Islet of Langerhans (tissue), 1 donor: ENCODE results near the gene SZT2.

Experiments
- FAIRE-seq: peaks from one replicate; lab custom pipeline; 2011; peaks lifted over from hg19 to GRCh38; lab: Jason Lieb, UNC

The SZT2 gene

GRCh38 chr1:43423672-43424550, 34.2 kb downstream of the SZT2 start:
- FAIRE-seq, result no peak

DNA sequence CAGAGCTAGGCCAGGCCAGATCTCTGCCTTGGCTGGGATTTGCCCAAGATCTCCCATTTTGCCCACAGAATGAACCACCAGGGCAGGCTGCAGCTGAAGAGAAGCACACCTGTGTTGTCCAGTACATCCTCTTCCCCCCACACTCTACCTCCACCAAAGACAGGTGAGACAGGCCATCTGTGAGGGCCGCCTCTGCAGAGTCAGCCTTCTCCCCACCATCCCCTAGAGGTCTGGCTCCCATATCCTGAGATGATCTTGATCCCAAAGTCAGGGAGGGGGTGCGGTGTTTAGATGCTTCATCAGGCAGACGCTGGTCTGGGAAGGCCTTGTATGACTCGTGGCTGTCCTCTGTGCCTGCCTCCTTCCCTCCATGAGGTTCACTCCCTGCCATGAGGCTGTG, 35.3 kb downstream of the SZT2 start:
- no peak for FAIRE-seq

DNA sequence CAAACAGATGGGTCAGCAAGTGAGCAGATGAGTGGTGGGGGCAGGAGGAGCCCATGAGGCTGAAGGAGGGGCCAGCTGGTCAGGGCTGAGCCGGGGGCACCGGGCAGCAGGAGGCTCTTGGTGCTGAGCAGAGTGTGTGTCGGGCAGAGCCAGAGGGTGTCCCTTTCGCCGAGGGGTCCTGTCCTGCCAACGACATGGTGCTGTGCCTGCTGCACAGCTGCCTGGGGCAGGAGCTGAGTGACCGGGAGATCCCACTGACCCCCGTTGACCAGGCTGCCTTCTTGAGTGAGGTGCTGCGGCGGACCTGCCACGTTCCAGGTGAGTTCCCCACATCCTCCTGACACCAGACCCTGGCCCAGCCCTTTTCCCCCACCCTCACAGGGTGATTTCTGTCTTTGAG, 36.5 kb downstream of the SZT2 start:
- no peak for FAIRE-seq

DNA sequence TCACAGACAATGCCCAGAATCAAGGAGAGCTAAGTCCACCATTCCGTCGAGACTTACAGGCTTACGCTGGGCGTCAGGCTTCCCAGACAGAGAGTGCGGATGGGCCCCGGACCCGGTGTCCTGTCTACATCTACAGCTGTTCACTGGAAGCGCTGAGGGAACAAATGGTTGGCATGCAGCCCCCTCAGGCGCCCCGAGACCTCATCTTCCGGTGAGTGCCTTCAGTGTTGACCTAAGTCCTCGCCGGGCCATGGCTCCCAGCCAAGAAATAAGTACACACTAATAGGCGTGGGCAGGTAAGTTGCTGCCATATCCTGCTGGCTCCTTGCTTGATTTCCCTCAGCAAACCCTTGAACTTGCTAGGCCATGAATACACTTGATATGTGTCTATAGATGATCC, 37.8 kb downstream of the SZT2 start:
- FAIRE-seq, result no peak

DNA sequence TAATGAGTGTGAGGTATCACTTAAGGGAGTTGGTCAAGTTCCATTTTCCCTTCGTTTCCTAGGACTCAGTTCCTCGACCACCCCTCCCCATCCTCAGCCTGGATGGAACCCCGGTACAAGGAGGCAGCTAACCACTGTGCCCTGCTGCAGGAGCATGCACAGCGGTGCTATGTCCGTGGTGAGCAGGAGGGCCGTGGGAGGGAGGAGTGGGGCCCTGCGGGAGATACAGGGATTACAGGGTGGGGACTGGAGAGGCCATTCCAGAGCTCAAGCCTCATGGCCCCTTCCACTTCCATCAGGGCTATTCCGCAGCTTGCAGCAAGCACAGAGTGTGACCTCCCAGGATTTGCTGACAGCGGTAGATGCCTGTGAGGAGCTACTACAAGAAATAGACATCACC, 38.2 kb downstream of the SZT2 start:
- FAIRE-seq, result no peak

DNA sequence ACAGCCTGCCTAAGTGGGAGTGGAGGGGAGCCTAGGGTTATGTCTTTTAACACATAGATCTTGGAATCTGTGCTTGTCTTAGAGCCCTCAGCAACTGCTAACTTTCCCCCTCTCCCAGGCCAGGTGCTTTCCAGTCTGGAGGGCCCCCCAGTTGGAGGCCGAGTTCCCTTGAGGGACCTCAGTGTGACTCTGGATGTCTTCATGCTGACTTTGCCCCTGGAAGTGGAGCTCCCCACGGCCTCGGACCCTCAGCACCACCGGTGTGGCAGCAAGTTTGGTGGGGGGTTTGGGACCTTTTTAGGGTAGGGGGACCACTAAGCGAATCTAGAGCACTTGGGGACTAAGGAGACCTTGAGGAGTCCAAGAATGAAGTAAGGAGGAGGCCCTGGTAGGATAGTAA, 41.1 kb downstream of the SZT2 start:
- FAIRE-seq, result no peak

- no peak for FAIRE-seq
Observed at GRCh38 chr1:43431676-43432075, 42.0 kb downstream of the SZT2 start.

GRCh38 chr1:43432171-43432860, 42.6 kb downstream of the SZT2 start:
- FAIRE-seq, result no peak

DNA sequence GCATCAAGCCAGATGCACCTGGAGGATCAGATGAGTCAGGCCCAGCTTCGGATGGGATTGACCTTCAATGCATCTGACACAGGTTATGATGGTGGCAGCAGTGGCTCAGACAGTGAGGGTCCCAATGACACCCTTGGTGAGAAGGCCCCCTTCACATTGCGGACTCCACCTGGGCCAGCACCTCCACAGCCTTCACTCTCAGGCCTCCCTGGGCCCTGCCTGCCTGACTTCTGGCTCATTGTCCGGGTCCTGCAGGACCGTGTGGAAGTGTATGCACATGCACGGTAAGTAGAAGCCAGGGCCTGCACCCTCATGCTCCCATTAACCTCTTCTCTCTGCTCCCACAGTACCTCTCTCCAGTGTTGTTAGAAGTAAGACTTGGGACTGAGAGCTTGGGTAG, 43.2 kb downstream of the SZT2 start:
- FAIRE-seq, result no peak

- no peak for FAIRE-seq
Observed at GRCh38 chr1:43434256-43434655, 44.6 kb downstream of the SZT2 start.

DNA sequence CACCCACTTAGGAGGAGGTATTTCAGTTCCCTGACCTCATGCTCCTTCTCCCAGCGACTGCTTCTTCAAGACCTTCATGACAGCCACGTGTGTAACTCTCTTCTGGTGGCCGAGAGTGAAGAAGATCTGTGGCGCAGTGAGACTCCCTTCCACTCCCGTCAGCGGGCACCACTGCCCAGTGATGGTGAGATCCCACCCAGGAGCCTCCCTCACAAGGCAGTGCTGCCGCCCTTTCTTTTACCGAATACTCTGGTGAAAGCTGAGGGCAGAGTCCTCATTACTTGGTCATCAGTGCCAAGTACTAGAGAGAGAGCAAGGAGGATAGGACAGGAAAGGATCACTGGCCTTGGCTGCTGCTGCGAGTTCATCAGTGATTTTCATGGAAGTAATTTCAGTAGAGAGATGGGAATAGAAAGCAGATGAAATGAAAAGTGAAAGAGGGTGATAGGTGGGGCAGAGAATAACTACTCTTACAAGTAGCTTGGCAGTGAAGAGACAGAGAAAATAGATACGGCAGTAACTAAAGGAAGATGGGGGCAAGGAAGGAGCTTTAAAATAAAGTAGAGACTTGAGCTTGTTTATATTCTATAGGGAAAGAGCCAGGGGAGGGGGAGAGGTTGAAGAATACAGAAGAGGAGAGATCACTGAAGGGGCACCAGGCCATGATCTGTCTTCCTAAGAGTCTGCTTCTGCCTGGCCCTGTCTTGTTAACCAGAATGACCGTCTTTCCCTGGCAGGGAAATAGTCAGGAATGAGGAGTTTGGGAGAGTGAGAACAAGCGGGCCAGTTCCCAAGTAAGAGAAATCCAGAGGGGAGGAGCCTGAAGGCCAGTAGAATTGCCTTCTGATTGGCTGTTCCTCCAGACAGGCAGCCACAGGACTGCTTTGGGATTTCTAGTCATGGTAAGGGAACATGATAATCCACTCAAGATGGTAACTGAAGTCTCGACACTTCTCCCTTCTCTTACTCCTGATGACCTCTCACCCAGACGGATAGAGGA, 45.7 kb downstream of the SZT2 start:
- no peak for FAIRE-seq

GRCh38 chr1:43436371-43436770, 46.7 kb downstream of the SZT2 start:
- no peak for FAIRE-seq

GRCh38 chr1:43437031-43437973, 47.6 kb downstream of the SZT2 start:
- FAIRE-seq, result no peak

GRCh38 chr1:43438006-43438405, 48.3 kb downstream of the SZT2 start:
- FAIRE-seq, result no peak

GRCh38 chr1:43438576-43438952, 48.9 kb downstream of the SZT2 start:
- FAIRE-seq, result no peak

GRCh38 chr1:43438953-43439581, 49.4 kb downstream of the SZT2 start:
- no peak for FAIRE-seq

DNA sequence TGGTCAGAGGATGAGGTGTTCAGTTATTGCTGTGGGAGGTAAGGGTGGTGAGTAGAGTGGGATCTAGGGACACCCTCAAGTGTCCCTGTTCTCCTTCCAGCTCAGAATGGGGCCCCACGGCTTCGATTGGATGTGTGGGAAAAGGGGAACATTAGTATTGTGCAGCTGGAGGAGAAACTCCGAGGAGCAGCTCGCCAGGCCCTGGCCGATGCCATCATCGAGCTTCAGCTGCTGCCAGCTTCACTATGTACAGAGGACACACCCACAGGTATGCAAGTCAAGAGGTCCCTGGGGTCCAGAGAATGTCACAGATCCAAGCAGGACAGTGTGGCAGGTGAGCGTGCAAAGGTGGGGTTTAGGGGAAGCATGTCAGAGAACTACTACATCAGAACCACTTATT, 50.1 kb downstream of the SZT2 start:
- no peak for FAIRE-seq

DNA sequence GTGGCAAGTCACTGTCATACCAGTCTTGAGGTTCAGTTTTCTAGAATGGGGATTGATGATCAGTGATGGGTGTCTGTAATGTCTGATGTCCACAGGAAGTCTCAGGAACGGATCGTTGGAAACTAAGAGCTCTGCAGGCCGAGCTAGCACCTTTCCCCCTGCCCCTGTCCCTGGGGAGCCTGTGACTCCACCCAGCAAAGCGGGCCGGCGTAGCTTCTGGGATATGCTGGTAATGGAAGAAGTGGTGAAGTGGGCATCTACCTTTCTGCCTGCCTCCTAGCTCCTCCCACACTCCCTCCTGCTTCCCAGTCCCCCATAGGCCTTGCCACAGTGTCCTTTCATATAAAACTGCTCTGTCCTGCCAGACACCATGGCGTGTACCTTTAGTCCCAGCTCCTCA, 50.7 kb downstream of the SZT2 start:
- no peak for FAIRE-seq

- no peak for FAIRE-seq
Observed at GRCh38 chr1:43441166-43441893, 51.6 kb downstream of the SZT2 start.
